HUES48 (cell line): ENCODE measurements around the gene TEX53.

Experiments used
- H3K27ac ChIP-seq: one replicate; pipeline ENCODE4 v1.7.0; 2013; ENCODE audit warnings: low read depth, low read length, inconsistent platforms
- H3K27me3 ChIP-seq: 2 replicates; pipeline ENCODE4 v1.6.1; 2013; ENCODE audit warnings: mild to moderate bottlenecking, low read length; ENCODE audit not compliant: control insufficient read depth, insufficient read depth
- H3K36me3 ChIP-seq: 2 replicates; pipeline ENCODE4 v1.6.1; 2013; ENCODE audit warnings: low read length; ENCODE audit not compliant: control insufficient read depth, insufficient read depth
- H3K4me1 ChIP-seq: 2 replicates; pipeline ENCODE4 v1.6.1; 2013; ENCODE audit warnings: mild to moderate bottlenecking, low read length; ENCODE audit not compliant: control insufficient read depth, insufficient read depth
- H3K4me3 ChIP-seq: 2 replicates; pipeline ENCODE4 v1.5.1; 2013; ENCODE audit warnings: mild to moderate bottlenecking, low read depth, low read length
- H3K9ac ChIP-seq: 2 replicates; pipeline ENCODE4 v1.6.1; 2013; ENCODE audit warnings: mild to moderate bottlenecking, low read depth, low read length, moderate library complexity
- H3K9me3 ChIP-seq: 2 replicates; pipeline ENCODE4 v1.6.1; 2013; ENCODE audit warnings: low read length; ENCODE audit not compliant: control insufficient read depth, insufficient read depth

The TEX53 gene

GRCh38 chr9:114691046-114691955 lies 33.7 kb upstream of the TEX53 start:
- Histone ChIP-seq H3K9ac (no peak overlapping the region), H3K9me3 (no peaks in the 10 kb centered on the region), H3K4me3 (no peak overlapping the region), H3K4me1 (peaks cover 15% of the 10 kb centered on the region; the same call in 1 of the 2 replicates), H3K36me3 (no peaks in the 10 kb centered on the region), H3K27me3 (no peaks in the 10 kb centered on the region), H3K27ac (no peak overlapping the region)

- Histone ChIP-seq H3K36me3 (no peaks in the 10 kb centered on the region), H3K4me3 (no peak overlapping the region), H3K9ac (no peak overlapping the region), H3K27ac (no peak overlapping the region), H3K27me3 (no peaks in the 10 kb centered on the region), H3K9me3 (no peaks in the 10 kb centered on the region), H3K4me1 (peaks cover 15% of the 10 kb centered on the region; the same call in 1 of the 2 replicates)
Measured at GRCh38 chr9:114690308-114690707, 32.7 kb upstream of the TEX53 start.

DNA sequence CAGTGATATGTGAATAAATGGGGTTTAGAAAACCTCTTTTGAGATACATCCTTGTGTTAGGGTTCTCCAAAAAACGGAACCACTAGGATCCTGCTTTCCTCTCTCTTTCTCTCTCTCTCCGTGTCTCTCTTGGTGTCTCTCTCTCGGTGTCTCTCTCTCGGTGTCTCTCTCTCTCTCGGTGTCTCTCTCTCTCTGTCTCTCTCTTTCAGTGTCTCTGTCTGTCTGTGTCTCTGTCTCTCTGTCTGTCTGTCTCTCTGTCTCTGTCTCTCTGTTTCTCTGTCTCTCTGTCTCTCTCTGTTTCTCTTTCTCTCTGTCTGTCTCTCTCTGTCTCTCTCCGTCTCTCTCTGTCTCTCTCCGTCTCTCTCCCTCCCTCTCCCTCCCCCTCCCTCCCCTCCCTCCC lies 32.2 kb upstream of the TEX53 start:
- Histone ChIP-seq H3K4me1 (peaks cover 15% of the 10 kb centered on the region; the same call in 1 of the 2 replicates), H3K9ac (no peak overlapping the region), H3K36me3 (no peaks in the 10 kb centered on the region), H3K27ac (no peak overlapping the region), H3K27me3 (no peaks in the 10 kb centered on the region), H3K9me3 (no peaks in the 10 kb centered on the region), H3K4me3 (no peak overlapping the region)

GRCh38 chr9:114688909-114689610 lies 31.5 kb upstream of the TEX53 start:
- Histone ChIP-seq H3K9ac (no peak overlapping the region), H3K27ac (no peak overlapping the region), H3K27me3 (no peaks in the 10 kb centered on the region), H3K4me3 (no peak overlapping the region), H3K4me1 (peaks cover 15% of the 10 kb centered on the region; the same call in 1 of the 2 replicates), H3K9me3 (no peaks in the 10 kb centered on the region), H3K36me3 (no peaks in the 10 kb centered on the region)

- Histone ChIP-seq H3K9ac (no peak overlapping the region), H3K27ac (no peak overlapping the region), H3K36me3 (no peaks in the 10 kb centered on the region), H3K4me1 (peaks cover 15% of the 10 kb centered on the region; the same call in 1 of the 2 replicates), H3K9me3 (no peaks in the 10 kb centered on the region), H3K4me3 (no peak overlapping the region), H3K27me3 (no peaks in the 10 kb centered on the region)
Measured at GRCh38 chr9:114688379-114688778, 30.8 kb upstream of the TEX53 start.

DNA sequence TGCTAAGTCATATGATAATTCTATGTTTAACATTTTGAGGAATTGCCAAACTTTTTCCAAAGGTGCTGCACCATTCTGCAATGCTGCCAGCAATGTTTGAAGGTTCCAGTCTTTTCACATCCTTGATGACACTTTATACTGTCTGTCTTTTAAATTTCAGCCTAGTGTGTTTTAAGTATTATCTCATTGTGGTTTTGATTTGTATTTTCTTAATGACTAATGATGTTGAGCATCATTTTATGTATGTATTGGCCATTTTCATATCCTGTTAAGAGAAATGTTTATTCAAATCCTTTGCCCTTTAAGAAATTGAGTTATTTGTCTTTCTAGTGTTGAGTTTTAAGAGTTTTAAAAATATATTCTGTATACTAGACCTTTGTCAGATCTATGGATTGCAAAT lies 29.4 kb upstream of the TEX53 start:
- Histone ChIP-seq H3K27ac (no peak overlapping the region), H3K4me3 (no peak overlapping the region), H3K27me3 (no peaks in the 10 kb centered on the region), H3K4me1 (peaks cover 15% of the 10 kb centered on the region; the same call in 1 of the 2 replicates), H3K9ac (no peak overlapping the region), H3K36me3 (no peaks in the 10 kb centered on the region), H3K9me3 (no peaks in the 10 kb centered on the region)

- no peaks in the 10 kb centered on the region for H3K9me3 ChIP-seq
- no peaks in the 10 kb centered on the region for H3K36me3 ChIP-seq
- no peak overlapping the region for H3K4me3 ChIP-seq
- H3K27me3 ChIP-seq, result no peaks in the 10 kb centered on the region
- H3K27ac ChIP-seq, result no peak overlapping the region
- no peak overlapping the region for H3K9ac ChIP-seq
- peaks cover 15% of the 10 kb centered on the region; the same call in 1 of the 2 replicates for H3K4me1 ChIP-seq
Measured at GRCh38 chr9:114685951-114686350, 28.3 kb upstream of the TEX53 start.

- Histone ChIP-seq H3K4me3 (no peak overlapping the region), H3K27ac (no peak overlapping the region)
Measured at GRCh38 chr9:114684036-114684435, 26.4 kb upstream of the TEX53 start.

GRCh38 chr9:114682846-114683245 lies 25.2 kb upstream of the TEX53 start:
- no peak overlapping the region for H3K27ac ChIP-seq
- no peaks in the 10 kb centered on the region for H3K4me1 ChIP-seq
- no peak overlapping the region for H3K9ac ChIP-seq
- no peaks in the 10 kb centered on the region for H3K27me3 ChIP-seq
- no peak overlapping the region for H3K4me3 ChIP-seq
- H3K9me3 ChIP-seq, result no peaks in the 10 kb centered on the region
- no peaks in the 10 kb centered on the region for H3K36me3 ChIP-seq

More at GRCh38 chr9:114684036-114684435, 26.4 kb upstream of the TEX53 start:
- Histone ChIP-seq H3K27me3 (no peaks in the 10 kb centered on the region), H3K9ac (no peak overlapping the region), H3K4me1 (0 out of 2 replicates have a peak, but pooled peaks cover 3% of the 10 kb centered on the region), H3K9me3 (no peaks in the 10 kb centered on the region), H3K36me3 (no peaks in the 10 kb centered on the region)

- no peaks in the 10 kb centered on the region for H3K27me3 ChIP-seq
- no peaks in the 10 kb centered on the region for H3K9me3 ChIP-seq
- H3K4me1 ChIP-seq, result no peaks in the 10 kb centered on the region
- H3K27ac ChIP-seq, result no peak within 1 kb of the TSS
- H3K36me3 ChIP-seq, result no peaks in the 10 kb centered on the region
- no peak within 1 kb of the TSS for H3K4me3 ChIP-seq
- no peak within 1 kb of the TSS for H3K9ac ChIP-seq
Measured at GRCh38 chr9:114681594-114682332, 24.2 kb upstream of the TEX53 start, which contains the start of gene TEX48. Gene TEX48, minus strand, starts transcription at chr9:114682192. Its CDS starts 10,469 bp downstream, at chr9:114671723.
